Endothelial cell of umbilical vein (primary cell): ENCODE measurements around the gene SMARCA4. TPM values are rescaled to one million over a fixed set of nuclear protein-coding genes. Genes with fewer than 3 reads are reported as not detected.

Source experiments
- BruUV-seq: library from RNA; stranded (reverse); fragments of 400-500 nt; replicated peaks from 2 replicates; lab custom pipeline; 2021; lab: Mats Ljungman, UMichigan
- CTCF ChIA-PET: fragments of 300-600, 350-600 bp; sonication (Branson Sonifier 250); formaldehyde crosslinking; loops from one replicate; lab custom pipeline; 2021; ENCODE audit warnings: antibody characterized with exemption, inconsistent platforms; lab: Charles Lee
- POLR2A ChIA-PET: fragments of 300-600, 350-600 bp; sonication (Branson Sonifier 250); formaldehyde crosslinking; loops from one replicate; lab custom pipeline; 2021; ENCODE audit warnings: antibody characterized with exemption, inconsistent platforms; lab: Charles Lee
- DNase-seq: peaks from one replicate; pipeline ENCODE4 v3.0.0-alpha.2; 2011; ENCODE audit warnings: low read depth, low spot score
- FAIRE-seq: peaks from 2 replicates; lab custom pipeline; 2011; peaks lifted over from hg19 to GRCh38; lab: Jason Lieb, UNC
- H2AFZ ChIP-seq: 2 replicates; pipeline ENCODE4 v1.6.0; 2012; ENCODE audit warnings: low read depth, low read length, control low read depth, inconsistent platforms
- H3K27ac ChIP-seq: 2 replicates; pipeline ENCODE4 v1.5.1; 2011; ENCODE audit warnings: low read depth, mild to moderate bottlenecking, control low read depth, low read length, moderate library complexity; ENCODE audit not compliant: insufficient read depth
- H3K27me3 ChIP-seq, 2 experiments: 2 replicates each; pipeline versions ENCODE4 v1.6.0 to v1.6.1; 2011; ENCODE audit warnings: low read length in 2 of 2, mixed read lengths in 1 of 2; ENCODE audit not compliant: control insufficient read depth in 2 of 2, insufficient read depth in 2 of 2
- H3K36me3 ChIP-seq, 2 experiments: 2 replicates in 1 of 2; 3 replicates in 1 of 2; pipeline ENCODE4 v1.5.1; 2011; ENCODE audit warnings: low read length in 2 of 2, mild to moderate bottlenecking in 1 of 2, moderate library complexity in 1 of 2; ENCODE audit not compliant: control insufficient read depth in 2 of 2, insufficient read depth in 2 of 2; ENCODE audit errors: extremely low read depth in 1 of 2
- H3K4me1 ChIP-seq: 3 replicates; pipeline ENCODE4 v1.5.1; 2011; ENCODE audit warnings: mild to moderate bottlenecking, low read length; ENCODE audit not compliant: control insufficient read depth, insufficient read depth; ENCODE audit errors: extremely low read depth
- H3K4me2 ChIP-seq: 2 replicates; pipeline ENCODE4 v1.6.1; 2011; ENCODE audit warnings: low read length, control low read depth, mixed read lengths; ENCODE audit not compliant: insufficient read depth
- H3K4me3 ChIP-seq, 3 experiments: fragments of 200-600 bp in 1 of 3; sonication (generic), shearing (Covaris generic) in 1 of 3; replicated peaks in 1 of 3; 2 replicates each; pipeline ENCODE4 v1.5.1; 2011 to 2016; ENCODE audit warnings: control low read depth in 3 of 3, low read length in 3 of 3, mild to moderate bottlenecking in 2 of 3, inconsistent platforms in 1 of 3, low read depth in 1 of 3, moderate library complexity in 1 of 3; ENCODE audit not compliant: insufficient read depth in 1 of 3
- H3K79me2 ChIP-seq: 2 replicates; pipeline ENCODE4 v1.6.0; 2012; ENCODE audit warnings: low read length, inconsistent platforms; ENCODE audit not compliant: control insufficient read depth, insufficient read depth
- H3K9ac ChIP-seq: replicated peaks from 2 replicates; pipeline ENCODE3; 2011; ENCODE audit warnings: low read length, control low read depth; ENCODE audit not compliant: insufficient read depth; ENCODE audit errors: extremely low read depth
- H3K9me1 ChIP-seq: replicated peaks from 3 replicates; pipeline ENCODE4 v1.6.0; 2011; ENCODE audit warnings: mild to moderate bottlenecking, low read length; ENCODE audit not compliant: control insufficient read depth, insufficient read depth; ENCODE audit errors: extremely low read depth
- H3K9me3 ChIP-seq: replicated peaks from 2 replicates; pipeline ENCODE4 v1.5.1; 2012; ENCODE audit warnings: low read length, inconsistent platforms; ENCODE audit not compliant: control insufficient read depth, insufficient read depth
- H4K20me1 ChIP-seq: replicated peaks from 2 replicates; pipeline ENCODE3; 2011; ENCODE audit warnings: mild to moderate bottlenecking, low read length; ENCODE audit not compliant: control insufficient read depth, insufficient read depth; ENCODE audit errors: extremely low read depth
- CTCF ChIP-seq, 2 donors: IDR thresholded peaks; 1 replicate in 1 of 2; 2 replicates in 1 of 2; pipeline ENCODE4 v1.5.1; 2011; ENCODE audit warnings: low read length in 2 of 2, mild to moderate bottlenecking in 2 of 2, moderate library complexity in 2 of 2, control low read depth in 1 of 2, inconsistent platforms in 1 of 2, low read depth in 1 of 2; ENCODE audit not compliant: insufficient read depth in 1 of 2; ENCODE audit errors: extremely low read depth in 1 of 2
- EZH2 ChIP-seq: IDR thresholded peaks from 2 replicates; pipeline ENCODE4 v1.6.1; 2012; ENCODE audit warnings: borderline replicate concordance, low read depth, mild to moderate bottlenecking, moderate library complexity, low read length, inconsistent platforms; ENCODE audit not compliant: severe bottlenecking
- FOS ChIP-seq: IDR thresholded peaks from 2 replicates; pipeline ENCODE4 v1.6.1; 2011; ENCODE audit warnings: mild to moderate bottlenecking, low read length, moderate library complexity, borderline replicate concordance; ENCODE audit not compliant: insufficient read depth
- GATA2 ChIP-seq: IDR thresholded peaks from 2 replicates; pipeline ENCODE4 v1.7.0; 2011; ENCODE audit warnings: low read depth, mild to moderate bottlenecking, moderate library complexity, mixed read lengths, low read length; ENCODE audit not compliant: insufficient read length, insufficient read depth
- JUN ChIP-seq: IDR thresholded peaks from 2 replicates; pipeline ENCODE4 v1.6.1; 2011; ENCODE audit warnings: borderline replicate concordance, low read depth; ENCODE audit not compliant: insufficient read length, insufficient read depth
- MAX ChIP-seq: IDR thresholded peaks from 2 replicates; pipeline ENCODE4 v1.6.1; 2011; ENCODE audit not compliant: insufficient read depth, insufficient read length
- MYC ChIP-seq: IDR thresholded peaks from one replicate; pipeline ENCODE4 v1.6.1; 2011; ENCODE audit warnings: mild to moderate bottlenecking, low read depth, low read length
- POLR2A ChIP-seq: IDR thresholded peaks from 2 replicates; pipeline ENCODE4 v1.6.1; 2012; ENCODE audit warnings: low read depth, mild to moderate bottlenecking, control low read depth, low read length
- POLR2AphosphoS5 ChIP-seq: IDR thresholded peaks from 2 replicates; pipeline ENCODE4 v1.6.1; 2012; ENCODE audit warnings: low read depth, mild to moderate bottlenecking, control low read depth, low read length, moderate library complexity; ENCODE audit not compliant: insufficient read depth
- dilution Hi-C: fragments of 300-500 bp; cut with MboI; formaldehyde crosslinking; loops from one replicate; pipeline ENCODE4 v1.15.0; 2019; ENCODE audit warnings: low sequenced_read_pairs; ENCODE audit not compliant: extremely low pct_ligation_motif_present
- intact Hi-C: fragments of 100-400 bp; cut with micrococcal nuclease; formaldehyde crosslinking; loops from one replicate; pipeline ENCODE4 v1.10.0; 2022
- polyA plus RNA-seq, 4 experiments: library from polyadenylated mRNA; depleted of rRNA in 3 of 4; stranded (reverse) in 3 of 4; unstranded in 1 of 4; fragments of >200 nt; gene quantifications; 2 replicates each; pipeline versions ENCODE4 v1.2.1 to v1.2.3, GENCODE V29; 2011 to 2012; ENCODE audit warnings: missing spikeins in 1 of 4
- total RNA-seq: library from RNA; stranded (reverse); gene quantifications from 2 replicates; pipeline ENCODE4 v1.2.3, GENCODE V29; 2021

SMARCA4 gene
- total and polyA plus RNA-seq, 2 donors (not counting 3 experiments of a cell fraction or from before 2014, with no cell fraction given): 65.0 to 177 TPM

DNA sequence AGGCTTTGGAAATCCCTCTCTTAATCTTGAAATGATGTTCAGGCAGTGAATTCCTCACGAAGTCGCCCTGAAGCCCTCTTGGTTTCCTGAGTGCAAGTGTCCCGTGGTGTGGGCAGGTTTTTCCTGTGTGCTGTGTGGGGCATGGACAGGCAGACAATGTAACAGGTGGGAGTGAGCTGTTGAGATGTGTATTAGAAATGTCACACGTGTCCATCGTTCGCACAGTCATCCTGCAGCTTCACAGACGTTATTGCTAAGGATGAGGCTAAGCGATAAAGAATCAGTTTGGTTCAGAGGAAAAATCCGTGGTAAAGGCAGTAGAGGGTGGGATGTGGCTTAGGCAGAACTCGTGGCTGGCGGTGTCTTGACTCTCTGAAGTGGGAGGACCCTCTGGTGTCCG lies 51.7 kb downstream of the SMARCA4 start:
- no peak for FAIRE-seq
- dilution Hi-C loops (no loop called here), intact Hi-C loops (no loop called here)
- Histone ChIP-seq H3K4me3 (no peak overlapping the region), H3K9me1 (no peaks in the 10 kb centered on the region), H3K27me3 (no peaks in the 10 kb centered on the region), H3K9me3 (no peaks in the 10 kb centered on the region), H2AFZ (no peak overlapping the region), H3K27ac (no peak overlapping the region), H3K4me1 (no peaks in the 10 kb centered on the region), H4K20me1 (no peaks in the 10 kb centered on the region), H3K9ac (no peak overlapping the region), H3K79me2 (no peaks in the 10 kb centered on the region), H3K36me3 (peaks cover 24 to 58% of the 10 kb centered on the region in 2 experiments), H3K4me2 (no peak overlapping the region)
- CTCF ChIA-PET: interaction anchor here (0.7 to 1.6 kb wide), 2 partner anchors 71 to 76 kb away, joined by 3 to 7 read pairs; no protein-coding TSS in a partner anchor
- DNase-seq: no peak
- POLR2A ChIA-PET: no interaction called here
- BruUV-seq: no TSS peak
- TF ChIP-seq POLR2AphosphoS5 (no peak), MAX (no peak), MYC (no peak), JUN (no peak), POLR2A (no peak), FOS (no peak), EZH2 (no peak)

- Histone ChIP-seq H3K4me3 (no peak overlapping the region), H3K79me2 (no peaks in the 10 kb centered on the region), H3K27ac (no peak overlapping the region), H4K20me1 (no peaks in the 10 kb centered on the region), H3K4me2 (no peak overlapping the region), H3K9me1 (no peaks in the 10 kb centered on the region), H2AFZ (no peak overlapping the region), H3K27me3 (no peaks in the 10 kb centered on the region), H3K4me1 (no peaks in the 10 kb centered on the region), H3K9me3 (no peaks in the 10 kb centered on the region), H3K9ac (no peak overlapping the region), H3K36me3 (peaks cover 16 to 61% of the 10 kb centered on the region in 2 experiments)
- DNase-seq (no peak), FAIRE-seq (no peak)
- POLR2A ChIA-PET: no interaction called here
- intact Hi-C loops (no loop called here), dilution Hi-C loops (no loop called here)
- CTCF ChIA-PET: interaction anchor here (1.4 kb wide), 1 partner anchor 72 kb away, joined by 3 read pairs; no protein-coding TSS in a partner anchor
- no TSS peak for BruUV-seq
- no peak for TF ChIP-seq MAX
- no peak for TF ChIP-seq EZH2
- no peak for TF ChIP-seq POLR2A
- no peak for TF ChIP-seq MYC
- TF ChIP-seq FOS: no peak
- no peak for TF ChIP-seq POLR2AphosphoS5
- no peak for TF ChIP-seq CTCF (IDR thresholded peaks at IDR 0.05; ENCODE audit: extremely low read depth in 1 of 2, insufficient read depth in 1 of 2, low read depth in 1 of 2, low read length in 2 of 2)
- TF ChIP-seq JUN: no peak
- TF ChIP-seq GATA2: no peak
Observed at GRCh38 chr19:11013771-11014170, 52.9 kb downstream of the SMARCA4 start.
